Duodenal mucosa (tissue), 2 donors: ENCODE results near the gene NAALADL2.

Experiments used
- H3K27ac ChIP-seq: one replicate; pipeline ENCODE4 v1.7.0; 2013; ENCODE audit warnings: low read depth, low read length
- H3K27me3 ChIP-seq, 2 donors: one replicate each; pipeline ENCODE4 v1.7.0; 2013; ENCODE audit warnings: low read length in 2 of 2, control low read depth in 1 of 2; ENCODE audit not compliant: insufficient read depth in 2 of 2, control insufficient read depth in 1 of 2
- H3K36me3 ChIP-seq, 2 donors: one replicate each; pipeline ENCODE4 v1.7.0; 2013; ENCODE audit warnings: low read length in 2 of 2, control low read depth in 1 of 2; ENCODE audit not compliant: insufficient read depth in 2 of 2, control insufficient read depth in 1 of 2
- H3K4me1 ChIP-seq, 2 donors: one replicate each; pipeline ENCODE4 v1.7.0; 2013; ENCODE audit warnings: low read length in 2 of 2, control low read depth in 1 of 2; ENCODE audit not compliant: insufficient read depth in 2 of 2, control insufficient read depth in 1 of 2
- H3K4me3 ChIP-seq, 2 donors: one replicate each; pipeline ENCODE4 v1.7.0; 2013; ENCODE audit warnings: low read length in 2 of 2, low read depth in 1 of 2
- H3K9ac ChIP-seq, 2 donors: one replicate each; pipeline ENCODE4 v1.7.0; 2013; ENCODE audit warnings: low read length in 2 of 2, low read depth in 1 of 2
- H3K9me3 ChIP-seq, 2 donors: one replicate each; pipeline ENCODE4 v1.7.0; 2013; ENCODE audit warnings: low read length in 2 of 2, control low read depth in 1 of 2; ENCODE audit not compliant: control insufficient read depth in 1 of 2

The NAALADL2 gene

GRCh38 chr3:174940151-174940550 is 81.0 kb downstream of the NAALADL2 start:
- Histone ChIP-seq H3K4me1 (no peaks in the 10 kb centered on the region), H3K27ac (no peak overlapping the region), H3K36me3 (no peaks in the 10 kb centered on the region), H3K9ac (no peak overlapping the region), H3K27me3 (no peaks in the 10 kb centered on the region), H3K4me3 (no peak overlapping the region), H3K9me3 (peaks cover 0 to 7% of the 10 kb centered on the region in 2 donors)

DNA sequence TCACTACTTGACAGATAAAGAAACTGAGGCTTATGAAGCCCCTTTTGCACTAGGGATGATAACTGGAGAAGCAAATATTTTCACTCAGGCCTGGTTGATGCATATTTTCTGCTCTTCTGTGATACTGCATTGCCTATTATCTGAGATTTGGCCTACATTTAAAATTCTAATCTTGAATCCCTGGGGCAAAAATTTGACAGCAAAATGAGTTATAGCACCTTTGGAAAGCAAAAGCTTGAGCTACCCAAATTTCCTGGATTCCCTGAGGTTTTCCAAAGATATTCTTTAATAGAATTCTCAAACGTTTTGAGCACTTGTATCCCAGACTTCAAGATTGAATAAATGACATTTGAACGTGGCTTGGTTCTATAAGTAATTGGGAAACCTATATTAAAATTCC is 86.1 kb downstream of the NAALADL2 start:
- H3K27me3 ChIP-seq: no peaks in the 10 kb centered on the region

GRCh38 chr3:174945951-174946350 is 86.8 kb downstream of the NAALADL2 start:
- Histone ChIP-seq H3K27me3 (no peaks in the 10 kb centered on the region), H3K9ac (no peak overlapping the region), H3K4me3 (no peak overlapping the region), H3K27ac (no peak overlapping the region), H3K4me1 (peaks cover 0 to 3% of the 10 kb centered on the region in 2 donors), H3K9me3 (no peaks in the 10 kb centered on the region), H3K36me3 (no peaks in the 10 kb centered on the region)

More for the DNA sequence above, 86.1 kb downstream of the NAALADL2 start:
- no peaks in the 10 kb centered on the region for H3K9me3 ChIP-seq
- no peak overlapping the region for H3K4me3 ChIP-seq
- H3K4me1 ChIP-seq: peaks cover 0 to 3% of the 10 kb centered on the region in 2 donors
- H3K36me3 ChIP-seq: no peaks in the 10 kb centered on the region
- no peak overlapping the region for H3K27ac ChIP-seq
- H3K9ac ChIP-seq: no peak overlapping the region

GRCh38 chr3:174949523-174949922 is 90.4 kb downstream of the NAALADL2 start:
- H3K27ac ChIP-seq: no peak overlapping the region
- H3K4me1 ChIP-seq: peaks cover 0 to 3% of the 10 kb centered on the region in 2 donors
- H3K36me3 ChIP-seq: no peaks in the 10 kb centered on the region
- no peak overlapping the region for H3K9ac ChIP-seq
- no peaks in the 10 kb centered on the region for H3K9me3 ChIP-seq
- H3K4me3 ChIP-seq: no peak overlapping the region
- no peaks in the 10 kb centered on the region for H3K27me3 ChIP-seq

DNA sequence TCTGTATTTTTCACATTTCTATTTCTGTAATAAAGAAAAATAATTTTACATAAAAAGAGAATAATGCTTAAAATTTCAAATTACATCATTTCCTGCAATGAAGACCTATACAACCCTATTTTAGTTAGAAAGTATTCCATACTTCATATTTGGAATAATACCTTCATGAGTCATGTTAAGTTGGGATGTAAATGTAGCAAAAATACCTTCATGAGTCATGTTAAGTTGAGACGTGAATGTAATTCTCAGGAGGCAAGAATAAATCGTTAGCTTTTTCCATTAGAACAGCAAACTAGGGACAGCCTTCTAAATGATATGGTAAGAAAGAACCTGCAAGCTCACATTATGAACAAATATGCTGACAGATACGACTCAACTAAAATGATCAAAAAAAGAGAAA is 91.9 kb downstream of the NAALADL2 start:
- no peaks in the 10 kb centered on the region for H3K36me3 ChIP-seq
- H3K4me1 ChIP-seq: peaks cover 0 to 3% of the 10 kb centered on the region in 2 donors
- H3K27ac ChIP-seq: no peak overlapping the region
- H3K9me3 ChIP-seq: no peaks in the 10 kb centered on the region
- no peak overlapping the region for H3K9ac ChIP-seq
- H3K4me3 ChIP-seq: no peak overlapping the region
- no peaks in the 10 kb centered on the region for H3K27me3 ChIP-seq

GRCh38 chr3:174951498-174952005 is 92.4 kb downstream of the NAALADL2 start:
- H3K36me3 ChIP-seq: no peaks in the 10 kb centered on the region
- no peak overlapping the region for H3K4me3 ChIP-seq
- H3K27me3 ChIP-seq: no peaks in the 10 kb centered on the region
- H3K4me1 ChIP-seq: peaks cover 0 to 3% of the 10 kb centered on the region in 2 donors
- H3K9ac ChIP-seq: no peak overlapping the region
- H3K27ac ChIP-seq: no peak overlapping the region
- H3K9me3 ChIP-seq: no peaks in the 10 kb centered on the region

DNA sequence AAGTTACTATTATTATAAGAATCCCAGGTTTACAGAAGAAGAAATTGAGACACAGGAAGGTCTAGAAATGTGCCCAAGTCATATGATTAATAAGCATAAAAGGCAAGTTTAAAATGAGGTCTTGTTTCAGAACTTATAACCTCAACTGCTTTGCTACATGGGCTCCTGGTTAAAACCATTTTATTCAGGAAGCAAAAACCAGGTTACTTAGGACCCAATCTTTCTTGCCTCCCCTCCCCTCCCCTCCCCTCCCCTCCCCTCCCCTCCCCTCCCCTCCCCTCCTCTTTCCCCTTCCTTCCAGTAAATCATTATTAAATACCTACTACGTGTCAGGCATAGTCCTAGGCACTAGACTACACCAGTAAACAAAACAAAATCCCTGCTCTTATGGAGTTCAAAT is 93.9 kb downstream of the NAALADL2 start:
- H3K4me1 ChIP-seq: peaks cover 0 to 3% of the 10 kb centered on the region in 2 donors
- H3K9me3 ChIP-seq: no peaks in the 10 kb centered on the region
- no peak overlapping the region for H3K4me3 ChIP-seq
- H3K36me3 ChIP-seq: no peaks in the 10 kb centered on the region
- no peak overlapping the region for H3K27ac ChIP-seq
- no peak overlapping the region for H3K9ac ChIP-seq
- no peaks in the 10 kb centered on the region for H3K27me3 ChIP-seq

DNA sequence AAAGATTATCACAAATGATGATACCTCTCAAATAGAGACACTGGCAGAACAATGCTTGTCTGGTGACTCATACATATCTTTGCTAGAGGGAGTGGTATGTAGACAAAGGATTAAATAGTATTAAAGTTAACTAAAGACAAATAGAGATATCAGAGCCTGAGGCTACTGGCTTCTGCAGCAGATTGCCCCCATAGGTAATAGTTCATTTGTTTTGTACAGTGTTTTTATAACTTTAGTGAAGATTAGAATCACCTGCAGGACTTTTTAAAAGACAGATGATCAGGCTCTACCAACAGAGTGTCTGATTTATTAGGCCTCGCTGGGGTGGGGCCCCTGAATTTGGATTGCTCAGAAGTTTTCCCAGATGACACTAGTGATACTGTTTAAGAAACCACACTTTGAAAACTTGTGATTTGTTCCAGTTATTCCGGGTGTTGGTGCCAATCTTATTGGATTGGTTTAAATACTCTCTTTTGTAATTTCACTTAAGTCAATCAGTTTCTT is 96.4 kb downstream of the NAALADL2 start:
- no peaks in the 10 kb centered on the region for H3K4me1 ChIP-seq
- no peak overlapping the region for H3K9ac ChIP-seq
- no peaks in the 10 kb centered on the region for H3K27me3 ChIP-seq
- H3K9me3 ChIP-seq: no peaks in the 10 kb centered on the region
- no peaks in the 10 kb centered on the region for H3K36me3 ChIP-seq
- H3K27ac ChIP-seq: no peak overlapping the region
- no peak overlapping the region for H3K4me3 ChIP-seq

GRCh38 chr3:174957081-174957480 is 97.9 kb downstream of the NAALADL2 start:
- no peak overlapping the region for H3K9ac ChIP-seq
- H3K27ac ChIP-seq: no peak overlapping the region
- no peaks in the 10 kb centered on the region for H3K27me3 ChIP-seq
- no peaks in the 10 kb centered on the region for H3K9me3 ChIP-seq
- H3K4me3 ChIP-seq: no peak overlapping the region
- no peaks in the 10 kb centered on the region for H3K36me3 ChIP-seq
- H3K4me1 ChIP-seq: no peaks in the 10 kb centered on the region

- Histone ChIP-seq H3K4me1 (no peaks in the 10 kb centered on the region), H3K27ac (no peak overlapping the region)
Measured at GRCh38 chr3:174957551-174958001, 98.4 kb downstream of the NAALADL2 start.

More at GRCh38 chr3:174957551-174958001, 98.4 kb downstream of the NAALADL2 start:
- Histone ChIP-seq H3K9me3 (no peaks in the 10 kb centered on the region), H3K27me3 (no peaks in the 10 kb centered on the region), H3K9ac (no peak overlapping the region), H3K4me3 (no peak overlapping the region), H3K36me3 (no peaks in the 10 kb centered on the region)
